ENCODE results near the gene LRRIQ4.

GRCh38 chr3:169864270-169864669 is 51.6 kb downstream of the LRRIQ4 start:
- TF ChIP-seq, protein P1, sequence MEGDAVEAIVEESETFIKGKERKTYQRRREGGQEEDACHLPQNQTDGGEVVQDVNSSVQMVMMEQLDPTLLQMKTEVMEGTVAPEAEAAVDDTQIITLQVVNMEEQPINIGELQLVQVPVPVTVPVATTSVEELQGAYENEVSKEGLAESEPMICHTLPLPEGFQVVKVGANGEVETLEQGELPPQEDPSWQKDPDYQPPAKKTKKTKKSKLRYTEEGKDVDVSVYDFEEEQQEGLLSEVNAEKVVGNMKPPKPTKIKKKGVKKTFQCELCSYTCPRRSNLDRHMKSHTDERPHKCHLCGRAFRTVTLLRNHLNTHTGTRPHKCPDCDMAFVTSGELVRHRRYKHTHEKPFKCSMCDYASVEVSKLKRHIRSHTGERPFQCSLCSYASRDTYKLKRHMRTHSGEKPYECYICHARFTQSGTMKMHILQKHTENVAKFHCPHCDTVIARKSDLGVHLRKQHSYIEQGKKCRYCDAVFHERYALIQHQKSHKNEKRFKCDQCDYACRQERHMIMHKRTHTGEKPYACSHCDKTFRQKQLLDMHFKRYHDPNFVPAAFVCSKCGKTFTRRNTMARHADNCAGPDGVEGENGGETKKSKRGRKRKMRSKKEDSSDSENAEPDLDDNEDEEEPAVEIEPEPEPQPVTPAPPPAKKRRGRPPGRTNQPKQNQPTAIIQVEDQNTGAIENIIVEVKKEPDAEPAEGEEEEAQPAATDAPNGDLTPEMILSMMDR (IDR thresholded peaks at IDR 0.05; ENCODE audit: low read depth, low read length), result no peak
- TF ChIP-seq EZH2phosphoT487 (IDR thresholded peaks at IDR 0.05; ENCODE audit: low read depth), result no peak
